NCI-H460 (cell line): ENCODE measurements around the gene TMEM237. TPM values are rescaled to one million over a fixed set of nuclear protein-coding genes. Genes with fewer than 3 reads are reported as not detected.
"Not testable (repeated sequence)": the region's sequence is repeated elsewhere in the genome, so short reads cannot be mapped to it uniquely, and the experiment has no call there.

Source experiments
- DNase-seq: peaks from one replicate; pipeline ENCODE4 v3.0.0-alpha.2; 2016; ENCODE audit warnings: low read depth; ENCODE audit errors: extremely low read depth
- polyA plus RNA-seq: library from polyadenylated mRNA; depleted of rRNA; stranded (reverse); fragments of >200 nt; gene quantifications from 2 replicates; pipeline ENCODE4 v1.2.3, GENCODE V29; 2014; cell fraction: nucleus; rRNA removed
- total RNA-seq: library from RNA; depleted of rRNA; stranded (reverse); fragments of >200 nt; shearing (Covaris generic); gene quantifications from 2 replicates; pipeline ENCODE4 v1.2.3, GENCODE V29; 2014; rRNA removed

TMEM237 gene
- total RNA-seq: 34.4 and 35.0 TPM in 2 replicates
- polyA plus RNA-seq: 47.5 and 83.4 TPM in 2 replicates

- DNase-seq: no peak
Measured at GRCh38 chr2:201643216-201643890, at the start of gene TMEM237. Gene TMEM237, minus strand, starts transcription at chr2:201643503. Its CDS starts 103 bp downstream, at chr2:201643400.

- no peak for DNase-seq
Measured at GRCh38 chr2:201685156-201685555, 41.9 kb upstream of the TMEM237 start.

GRCh38 chr2:201680743-201681142 is 37.4 kb upstream of the TMEM237 start:
- no peak for DNase-seq

GRCh38 chr2:201678401-201678800 is 35.1 kb upstream of the TMEM237 start:
- no peak for DNase-seq

GRCh38 chr2:201675454-201675853 is 32.2 kb upstream of the TMEM237 start:
- no peak for DNase-seq

- no peak for DNase-seq
Measured at GRCh38 chr2:201674794-201675193, 31.5 kb upstream of the TMEM237 start.

- DNase-seq: no peak
Measured at GRCh38 chr2:201674298-201674697, 31.0 kb upstream of the TMEM237 start.

- DNase-seq: no peak
Measured at GRCh38 chr2:201673546-201673945, 30.2 kb upstream of the TMEM237 start.

- not testable (repeated sequence) for DNase-seq
Measured at GRCh38 chr2:201671205-201671604, 27.9 kb upstream of the TMEM237 start.

- DNase-seq: no peak
Measured at GRCh38 chr2:201669865-201670264, 26.6 kb upstream of the TMEM237 start.

- DNase-seq: no peak
Measured at GRCh38 chr2:201668402-201668910, 25.2 kb upstream of the TMEM237 start.

- no peak for DNase-seq
Measured at GRCh38 chr2:201664334-201664733, 21.0 kb upstream of the TMEM237 start.

- DNase-seq: no peak
Measured at GRCh38 chr2:201661366-201661765, 18.1 kb upstream of the TMEM237 start.

- no peak for DNase-seq
Measured at GRCh38 chr2:201660293-201660895, 17.1 kb upstream of the TMEM237 start.

GRCh38 chr2:201656740-201657139 is 13.4 kb upstream of the TMEM237 start:
- no peak for DNase-seq

- no peak for DNase-seq
Measured at GRCh38 chr2:201656102-201656501, 12.8 kb upstream of the TMEM237 start.

GRCh38 chr2:201654616-201655384 is 11.5 kb upstream of the TMEM237 start:
- DNase-seq: no peak

- DNase-seq: no peak
Measured at GRCh38 chr2:201653221-201653620, 9.9 kb upstream of the TMEM237 start.

GRCh38 chr2:201649442-201649841 is 6.1 kb upstream of the TMEM237 start:
- DNase-seq: no peak

- no peak for DNase-seq
Measured at GRCh38 chr2:201647431-201647830, 4.1 kb upstream of the TMEM237 start.

GRCh38 chr2:201644001-201644400 is 698 bp upstream of the TMEM237 start:
- DNase-seq: no peak
